GM12875 (cell line): ENCODE measurements around the gene RPA1.
"Not testable (repeated sequence)": the region's sequence is repeated elsewhere in the genome, so short reads cannot be mapped to it uniquely, and the experiment has no call there.

Source experiments
- H3K4me3 ChIP-seq: one replicate; pipeline ENCODE4 v1.5.1; 2011; ENCODE audit warnings: low read depth, low read length, control low read depth
- TF ChIP-seq, protein P1 (sequence below): IDR thresholded peaks from 2 replicates; pipeline ENCODE4 v1.5.1; 2011; ENCODE audit warnings: low read depth, mild to moderate bottlenecking, control low read depth, inconsistent platforms, low read length, moderate library complexity, borderline replicate concordance; ENCODE audit not compliant: insufficient read depth

RPA1 gene

DNA sequence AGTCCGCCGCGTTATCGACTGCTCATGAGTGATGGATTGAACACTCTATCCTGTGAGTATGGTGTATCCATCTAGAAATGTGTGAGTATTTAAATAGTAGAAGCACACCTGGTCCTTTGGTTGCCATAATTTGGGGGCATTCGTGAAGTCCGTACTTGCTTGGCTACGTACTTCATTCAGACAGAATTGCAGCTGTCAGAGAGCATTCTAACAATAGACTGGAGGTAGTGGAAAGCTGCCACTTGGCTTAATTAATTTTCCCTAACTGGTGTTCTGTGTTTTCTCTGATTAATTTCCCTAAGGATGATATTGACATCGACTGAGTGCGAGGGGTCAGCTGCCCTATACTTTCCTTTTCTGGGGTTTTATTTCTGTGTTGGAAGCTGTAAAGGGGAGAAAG lies 14.1 kb downstream of the RPA1 start:
- TF ChIP-seq, protein P1, sequence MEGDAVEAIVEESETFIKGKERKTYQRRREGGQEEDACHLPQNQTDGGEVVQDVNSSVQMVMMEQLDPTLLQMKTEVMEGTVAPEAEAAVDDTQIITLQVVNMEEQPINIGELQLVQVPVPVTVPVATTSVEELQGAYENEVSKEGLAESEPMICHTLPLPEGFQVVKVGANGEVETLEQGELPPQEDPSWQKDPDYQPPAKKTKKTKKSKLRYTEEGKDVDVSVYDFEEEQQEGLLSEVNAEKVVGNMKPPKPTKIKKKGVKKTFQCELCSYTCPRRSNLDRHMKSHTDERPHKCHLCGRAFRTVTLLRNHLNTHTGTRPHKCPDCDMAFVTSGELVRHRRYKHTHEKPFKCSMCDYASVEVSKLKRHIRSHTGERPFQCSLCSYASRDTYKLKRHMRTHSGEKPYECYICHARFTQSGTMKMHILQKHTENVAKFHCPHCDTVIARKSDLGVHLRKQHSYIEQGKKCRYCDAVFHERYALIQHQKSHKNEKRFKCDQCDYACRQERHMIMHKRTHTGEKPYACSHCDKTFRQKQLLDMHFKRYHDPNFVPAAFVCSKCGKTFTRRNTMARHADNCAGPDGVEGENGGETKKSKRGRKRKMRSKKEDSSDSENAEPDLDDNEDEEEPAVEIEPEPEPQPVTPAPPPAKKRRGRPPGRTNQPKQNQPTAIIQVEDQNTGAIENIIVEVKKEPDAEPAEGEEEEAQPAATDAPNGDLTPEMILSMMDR = no peak
- H3K4me3 ChIP-seq = no peak overlapping the region

DNA sequence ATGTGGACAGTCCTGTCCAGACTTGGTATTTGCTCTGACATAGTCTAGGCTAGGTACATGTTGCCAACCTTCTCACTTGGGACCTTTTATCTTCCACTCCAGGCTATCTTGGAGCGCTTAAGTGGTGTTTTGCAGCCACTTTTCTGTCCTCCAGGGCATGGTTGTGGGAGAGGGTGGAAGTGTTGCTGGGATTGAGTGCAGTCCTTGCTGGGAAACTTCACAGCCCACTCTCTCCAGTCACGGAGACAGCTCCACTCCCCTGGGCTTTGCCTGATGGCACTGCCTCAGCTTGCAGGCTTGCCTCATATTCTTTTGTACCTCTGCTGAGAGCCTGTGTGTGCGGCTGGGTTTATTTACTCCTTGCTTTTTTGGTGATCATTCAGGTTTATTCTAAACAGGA lies 17.4 kb downstream of the RPA1 start:
- no peak overlapping the region for H3K4me3 ChIP-seq
- TF ChIP-seq, protein P1 = no peak

DNA sequence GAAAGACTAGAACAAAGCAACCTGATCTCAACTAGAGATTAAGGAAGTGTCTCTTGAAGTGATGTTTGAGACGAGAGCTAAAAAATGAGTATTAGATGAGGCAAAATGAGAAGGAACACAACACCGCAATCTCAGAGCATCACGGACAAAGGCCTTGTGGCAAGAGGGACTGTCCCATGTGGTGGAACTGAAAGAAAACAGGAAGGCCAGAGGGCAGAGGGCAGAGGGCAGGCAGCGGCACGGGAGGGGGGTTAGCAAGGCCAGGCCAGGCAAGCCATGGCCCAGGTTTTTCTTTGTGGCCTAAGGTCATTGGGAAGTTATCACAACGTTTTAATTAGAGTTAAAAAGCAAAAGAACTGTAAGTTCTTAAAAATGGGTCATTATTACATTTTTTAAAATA lies 22.5 kb downstream of the RPA1 start:
- H3K4me3 ChIP-seq = no peak overlapping the region
- TF ChIP-seq, protein P1 = no peak

DNA sequence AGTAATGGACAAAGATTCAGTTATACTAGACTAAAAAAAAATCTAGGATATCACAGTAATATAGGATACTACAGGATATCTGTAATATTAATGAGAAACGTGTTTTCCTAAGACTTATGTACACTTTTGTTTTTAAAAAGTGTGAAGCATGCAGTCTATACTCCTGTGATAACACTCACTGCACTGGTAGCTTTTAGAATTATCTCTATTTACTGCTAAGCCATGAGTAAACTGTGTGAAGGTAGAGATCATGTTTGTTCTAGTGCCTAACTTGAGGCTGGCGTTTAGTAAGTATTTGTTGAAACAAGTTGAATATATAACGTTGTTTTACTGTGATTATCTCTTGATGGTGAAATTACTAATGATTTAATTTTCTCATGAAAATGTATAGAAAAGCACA lies 23.9 kb downstream of the RPA1 start:
- H3K4me3 ChIP-seq = no peak overlapping the region
- TF ChIP-seq, protein P1 = no peak

DNA sequence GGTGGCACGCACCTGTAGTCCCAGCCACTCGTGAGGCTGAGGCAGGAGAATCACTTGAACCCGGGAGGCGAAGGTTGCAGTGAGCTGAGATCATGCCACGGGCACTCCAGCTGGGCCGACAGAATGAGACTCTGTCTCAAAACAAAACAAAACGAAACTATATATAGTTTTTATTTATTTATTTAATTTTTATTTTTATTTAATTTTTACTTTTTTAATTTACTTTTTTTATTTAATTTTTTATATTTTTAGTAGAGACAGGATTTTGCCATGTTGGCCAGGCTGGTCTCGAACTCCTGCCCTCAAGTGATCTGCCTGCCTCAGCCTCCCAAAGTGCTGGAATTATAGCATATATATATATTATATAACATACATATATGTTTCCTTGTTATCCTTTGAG lies 26.7 kb downstream of the RPA1 start:
- not testable (repeated sequence) for H3K4me3 ChIP-seq

DNA sequence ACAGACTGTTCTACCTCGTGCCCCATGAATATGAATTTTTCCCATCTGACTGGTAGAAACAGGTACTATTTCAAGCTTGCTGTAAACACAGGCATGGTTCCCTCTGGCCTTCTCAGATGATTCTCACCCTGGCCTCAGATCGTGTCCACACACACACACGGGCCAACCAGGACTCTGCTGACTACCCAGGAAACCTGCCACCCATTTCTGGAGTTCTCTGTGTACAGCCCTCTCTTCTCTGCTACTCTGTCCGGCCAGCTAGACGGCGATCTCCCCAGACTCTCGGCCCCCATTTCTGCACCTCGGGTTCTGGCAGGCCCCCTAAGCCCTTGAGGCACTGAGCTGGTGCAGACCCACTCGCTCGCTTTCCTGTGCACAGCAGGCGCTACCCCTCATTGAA lies 31.2 kb downstream of the RPA1 start:
- TF ChIP-seq, protein P1 = no peak
- no peak overlapping the region for H3K4me3 ChIP-seq

DNA sequence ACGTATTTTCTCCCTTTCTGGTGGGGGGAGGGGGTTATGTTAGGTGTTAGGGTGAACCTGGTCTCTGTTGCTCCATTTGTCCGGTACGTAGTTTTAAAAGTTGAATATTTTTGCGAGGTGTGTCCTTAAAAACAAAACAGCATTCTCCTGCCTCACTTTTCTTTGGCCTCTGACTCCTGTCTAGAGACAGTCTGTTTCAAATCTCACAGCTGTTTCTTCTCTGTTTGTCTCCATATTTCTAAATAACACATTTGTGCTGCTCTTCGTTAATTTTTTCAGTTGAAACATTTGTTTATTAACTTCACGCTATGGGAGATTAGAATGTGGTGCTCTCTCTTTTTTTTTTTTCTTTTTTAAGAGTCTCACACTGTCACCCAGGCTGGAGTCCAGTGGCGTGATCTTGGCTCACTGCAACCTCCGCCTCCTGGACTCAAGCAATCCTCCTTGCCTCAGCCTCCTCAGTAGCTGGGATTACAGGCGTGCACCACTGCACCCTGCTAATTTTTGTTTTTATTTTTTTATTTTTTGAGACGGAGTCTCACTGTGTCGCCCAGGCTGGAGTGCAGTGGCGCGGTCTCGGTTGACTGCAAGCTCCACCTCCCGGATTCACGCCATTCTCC lies 31.7 kb downstream of the RPA1 start:
- H3K4me3 ChIP-seq = no peak overlapping the region
- TF ChIP-seq, protein P1 = no peak
